Frontal cortex (tissue), 4 donors: ENCODE data around the gene SLC7A6OS. TPM values are rescaled to one million over a fixed set of nuclear protein-coding genes. Genes with fewer than 3 reads are reported as not detected.

ENCODE experiments used
- DNase-seq, 2 donors: peaks; one replicate each; pipeline ENCODE4 v3.0.0; 2012; ENCODE audit warnings: low spot score in 2 of 2
- FAIRE-seq: peaks from 2 replicates; lab custom pipeline; 2012; peaks lifted over from hg19 to GRCh38; lab: Jason Lieb, UNC
- small RNA-seq: library from RNA; depleted of rRNA; stranded (forward); fragments of <200 nt; gene quantifications from one replicate; pipeline ENCODE3, GENCODE V24; 2014
- total RNA-seq: library from RNA; depleted of rRNA; stranded (reverse); fragments of >200 nt; gene quantifications from one replicate; pipeline ENCODE4 v1.2.3, GENCODE V29; 2014
- donor health status: control.
- donor health status: control.
- donor health status: control.

Gene SLC7A6OS
- total RNA-seq, 1 donor from 2014 or later: 11.4 TPM

- FAIRE-seq: no peak
Observed at GRCh38 chr16:68263559-68264127, 47.1 kb downstream of the SLC7A6OS start.

DNA sequence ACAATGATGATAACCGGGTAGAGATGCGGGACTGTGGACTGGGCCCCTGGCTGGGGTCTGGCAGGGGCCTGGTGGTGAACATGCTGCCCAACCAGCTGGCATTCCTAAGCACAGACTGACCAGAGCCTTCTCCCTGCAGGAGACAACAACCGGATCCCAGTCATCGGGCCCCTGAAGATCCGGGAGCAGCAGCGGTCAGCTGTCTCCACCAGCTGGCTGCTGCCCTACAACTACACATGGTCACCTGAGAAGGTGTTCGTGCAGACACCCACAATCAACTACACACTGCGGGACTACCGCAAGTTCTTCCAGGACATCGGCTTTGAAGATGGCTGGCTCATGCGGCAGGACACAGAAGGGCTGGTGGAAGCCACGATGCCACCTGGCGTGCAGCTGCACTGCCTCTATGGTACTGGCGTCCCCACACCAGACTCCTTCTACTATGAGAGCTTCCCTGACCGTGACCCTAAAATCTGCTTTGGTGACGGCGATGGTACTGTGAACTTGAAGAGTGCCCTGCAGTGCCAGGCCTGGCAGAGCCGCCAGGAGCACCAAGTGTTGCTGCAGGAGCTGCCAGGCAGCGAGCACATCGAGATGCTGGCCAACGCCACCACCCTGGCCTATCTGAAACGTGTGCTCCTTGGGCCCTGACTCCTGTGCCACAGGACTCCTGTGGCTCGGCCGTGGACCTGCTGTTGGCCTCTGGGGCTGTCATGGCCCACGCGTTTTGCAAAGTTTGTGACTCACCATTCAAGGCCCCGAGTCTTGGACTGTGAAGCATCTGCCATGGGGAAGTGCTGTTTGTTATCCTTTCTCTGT, 51.5 kb downstream of the SLC7A6OS start:
- FAIRE-seq (no peak), DNase-seq (no peak)

More at GRCh38 chr16:68263559-68264127, 47.1 kb downstream of the SLC7A6OS start:
- DNase-seq: no peak

DNA sequence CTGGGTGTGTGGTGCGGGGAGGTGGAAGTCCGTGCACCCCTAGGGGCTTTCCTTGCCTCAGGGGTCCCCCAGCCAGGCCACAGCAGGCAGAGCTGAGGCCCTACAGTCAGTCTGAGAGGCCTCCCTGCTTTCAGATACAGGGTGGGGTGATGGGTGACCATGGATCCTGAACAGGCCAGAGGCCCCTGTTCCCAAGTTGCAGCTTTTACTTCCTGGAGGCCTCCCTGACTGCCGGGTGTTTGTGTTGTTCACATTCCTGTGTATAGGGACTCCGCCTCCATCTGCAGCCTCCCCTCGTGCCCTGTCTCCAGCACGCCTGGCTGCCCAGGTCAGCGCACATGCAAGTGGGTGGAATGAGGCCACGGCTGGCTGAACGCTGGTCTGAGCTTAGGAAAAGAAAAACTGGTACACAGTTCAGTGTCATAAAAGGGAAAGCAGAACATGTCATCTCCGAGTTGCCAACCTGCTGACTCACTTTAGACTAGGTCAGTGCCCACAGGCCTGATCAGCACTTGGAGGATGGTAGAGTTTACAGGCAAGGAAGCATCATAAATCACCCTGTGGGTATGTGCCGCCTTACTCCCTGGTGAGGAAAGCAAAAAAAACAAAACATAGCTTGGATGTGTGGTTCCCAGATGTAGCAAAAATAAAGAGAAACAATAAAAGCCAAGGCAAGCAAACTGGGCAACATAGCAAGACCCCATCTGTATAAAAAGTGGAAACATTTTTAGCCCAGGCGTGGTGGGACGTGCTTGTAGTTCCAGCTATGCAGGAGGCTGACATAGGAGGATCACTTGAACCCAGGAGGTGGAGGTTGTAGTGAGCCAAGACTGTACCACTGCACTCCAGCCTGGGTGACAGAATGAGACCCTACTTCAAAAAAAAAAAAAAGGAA, 52.6 kb downstream of the SLC7A6OS start:
- DNase-seq: no peak
- no peak for FAIRE-seq

GRCh38 chr16:68257251-68257905, 53.4 kb downstream of the SLC7A6OS start:
- DNase-seq (no peak), FAIRE-seq (no peak)

DNA sequence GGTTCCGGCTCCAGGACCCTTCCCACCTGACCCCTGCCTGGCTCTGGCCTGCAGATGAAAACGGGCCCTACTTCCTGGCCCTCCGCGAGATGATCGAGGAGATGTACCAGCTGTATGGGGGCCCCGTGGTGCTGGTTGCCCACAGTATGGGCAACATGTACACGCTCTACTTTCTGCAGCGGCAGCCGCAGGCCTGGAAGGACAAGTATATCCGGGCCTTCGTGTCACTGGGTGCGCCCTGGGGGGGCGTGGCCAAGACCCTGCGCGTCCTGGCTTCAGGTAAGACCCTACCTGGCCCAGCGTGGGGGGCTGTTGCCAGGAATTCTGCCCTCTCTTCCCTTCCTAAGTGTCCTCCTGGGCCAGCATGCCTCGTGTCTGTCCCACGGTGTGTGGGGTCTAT, 55.0 kb downstream of the SLC7A6OS start:
- DNase-seq (no peak), FAIRE-seq (no peak)

- no peak for DNase-seq
- FAIRE-seq: no peak
Observed at GRCh38 chr16:68253721-68254120, 57.0 kb downstream of the SLC7A6OS start.

GRCh38 chr16:68252383-68252782, 58.4 kb downstream of the SLC7A6OS start:
- no peak for FAIRE-seq

GRCh38 chr16:68251832-68252231, 58.9 kb downstream of the SLC7A6OS start:
- no peak for DNase-seq
- no peak for FAIRE-seq

More at GRCh38 chr16:68252383-68252782, 58.4 kb downstream of the SLC7A6OS start:
- DNase-seq: no peak

DNA sequence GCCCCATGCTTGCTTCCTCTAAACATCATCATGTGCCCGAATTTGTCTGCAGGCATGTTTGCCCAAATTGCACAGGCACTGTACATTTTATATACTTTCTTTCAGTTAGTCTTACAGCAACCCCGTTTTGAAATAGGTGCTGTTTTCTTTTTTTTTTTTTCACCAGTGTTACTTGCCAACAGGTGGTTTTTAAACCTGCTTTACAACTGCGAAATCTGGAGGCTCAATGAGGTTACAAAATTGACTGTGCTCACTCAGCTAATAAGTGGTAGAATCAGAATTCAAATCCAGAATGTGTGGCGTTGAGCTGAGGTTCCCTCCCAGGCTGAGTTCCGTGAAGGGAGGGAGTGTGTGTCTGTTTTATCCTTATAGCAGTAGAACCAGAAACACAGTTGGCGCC, 59.8 kb downstream of the SLC7A6OS start:
- DNase-seq (no peak), FAIRE-seq (no peak)

GRCh38 chr16:68249371-68249770, 61.4 kb downstream of the SLC7A6OS start:
- FAIRE-seq: no peak
- DNase-seq: no peak

Small RNA genes within 50 kb of the gene (small RNA-seq; reads per million reads assigned to genes)
- gene RNU4-30P (not detected), gene RNU6-1262P (not detected)

Other genes starting within 250 kb of the SLC7A6OS start
- 21.6 TPM for gene NFATC3, start 225.6 kb downstream of the SLC7A6OS start, total RNA-seq
- not detected for gene ESRP2, start 74.8 kb downstream of the SLC7A6OS start, total RNA-seq
- gene PLA2G15, start 65.6 kb downstream of the SLC7A6OS start, total RNA-seq: 18.3 TPM
- 17.1 TPM for gene SLC7A6, start 46.4 kb downstream of the SLC7A6OS start, total RNA-seq
- gene PRMT7, start 73 bp upstream of the SLC7A6OS start, total RNA-seq: 39.5 TPM
- gene SMPD3, start 137.6 kb upstream of the SLC7A6OS start, total RNA-seq: 64.8 TPM
- gene ZFP90, start 228.3 kb upstream of the SLC7A6OS start, total RNA-seq: 109 TPM